Activated naive CD4-positive, alpha-beta T cell treated with anti-CD3 and anti-CD28 coated beads, Interleukin-2, amount 50 U/mL, for 24 hours (primary cell): ENCODE results near the gene RUFY3.

Source experiments
- H3K27ac Mint-ChIP-seq: one replicate; pipeline ENCODE4 v1.8.0; 2021; ENCODE audit warnings: mild to moderate bottlenecking, mixed read lengths
- H3K27me3 Mint-ChIP-seq: one replicate; pipeline ENCODE4 v1.8.0; 2021; ENCODE audit warnings: mixed read lengths
- H3K36me3 Mint-ChIP-seq: one replicate; pipeline ENCODE4 v1.8.0; 2021; ENCODE audit warnings: mixed read lengths
- H3K4me1 Mint-ChIP-seq: one replicate; pipeline ENCODE4 v1.8.0; 2021; ENCODE audit warnings: mixed read lengths
- H3K4me3 Mint-ChIP-seq: one replicate; pipeline ENCODE4 v1.8.0; 2021; ENCODE audit warnings: mild to moderate bottlenecking, mixed read lengths
- H3K9me3 Mint-ChIP-seq: one replicate; pipeline ENCODE4 v1.8.0; 2021; ENCODE audit warnings: mixed read lengths

Gene RUFY3

DNA sequence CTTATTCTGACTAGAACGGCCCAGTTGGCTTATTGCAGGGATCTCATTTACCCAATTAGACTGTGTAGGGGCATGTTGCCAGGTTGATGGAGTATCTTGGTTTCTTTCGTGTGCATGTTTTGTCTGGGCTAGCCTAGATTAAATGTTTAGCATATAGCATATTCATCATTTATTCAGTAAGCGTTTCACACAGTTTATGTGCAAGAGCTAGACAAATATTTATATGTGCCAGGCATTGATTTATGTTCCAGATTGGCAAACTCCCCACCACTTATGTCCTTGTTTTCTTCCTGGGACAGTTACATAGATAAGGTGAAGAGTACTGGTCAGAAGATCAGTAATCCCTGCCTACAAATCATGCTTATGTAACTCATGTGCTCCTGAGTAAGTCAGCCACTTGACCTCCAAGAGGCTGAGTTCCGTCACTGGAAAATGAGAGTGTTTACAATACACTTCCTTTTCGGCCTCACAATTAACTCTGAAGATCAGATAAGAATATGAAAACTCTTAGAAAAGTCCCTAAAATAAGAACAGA, 57.2 kb downstream of the RUFY3 start:
- Mint-ChIP-seq H3K4me1 (no peaks in the 10 kb centered on the region), H3K36me3 (peaks cover 2% of the 10 kb centered on the region), H3K4me3 (no peak overlapping the region), H3K9me3 (no peaks in the 10 kb centered on the region), H3K27me3 (no peaks in the 10 kb centered on the region), H3K27ac (no peak overlapping the region)

GRCh38 chr4:70783096-70783495, 61.3 kb downstream of the RUFY3 start:
- Mint-ChIP-seq H3K36me3 (peaks cover 5% of the 10 kb centered on the region), H3K27ac (no peak overlapping the region), H3K4me3 (no peak overlapping the region), H3K9me3 (no peaks in the 10 kb centered on the region), H3K27me3 (no peaks in the 10 kb centered on the region), H3K4me1 (no peaks in the 10 kb centered on the region)

- Mint-ChIP-seq H3K27me3 (no peaks in the 10 kb centered on the region), H3K4me3 (no peak overlapping the region), H3K36me3 (peaks cover 6% of the 10 kb centered on the region), H3K9me3 (no peaks in the 10 kb centered on the region), H3K27ac (no peak overlapping the region), H3K4me1 (no peaks in the 10 kb centered on the region)
Observed at GRCh38 chr4:70787496-70787895, 65.7 kb downstream of the RUFY3 start.

DNA sequence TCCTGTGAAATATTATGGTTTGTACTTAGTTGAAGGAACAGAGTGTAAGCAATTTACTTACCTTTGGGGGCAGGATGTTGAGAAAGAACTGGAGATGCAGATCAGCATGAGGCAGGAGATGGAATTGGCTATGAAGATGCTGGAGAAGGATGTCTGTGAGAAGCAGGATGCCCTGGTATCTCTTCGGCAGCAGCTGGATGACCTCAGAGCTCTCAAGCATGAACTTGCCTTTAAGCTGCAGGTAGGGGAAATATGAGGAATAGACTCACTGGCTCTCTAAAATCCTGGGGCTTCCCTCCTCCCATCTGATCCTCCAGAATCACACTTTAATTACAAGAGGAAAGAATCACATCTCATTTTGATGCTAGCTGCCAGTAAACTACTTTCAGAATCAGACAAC, 67.0 kb downstream of the RUFY3 start:
- H3K36me3 Mint-ChIP-seq: peaks cover 10% of the 10 kb centered on the region
- H3K9me3 Mint-ChIP-seq: no peaks in the 10 kb centered on the region
- no peak overlapping the region for H3K27ac Mint-ChIP-seq
- no peaks in the 10 kb centered on the region for H3K27me3 Mint-ChIP-seq
- no peaks in the 10 kb centered on the region for H3K4me1 Mint-ChIP-seq
- H3K4me3 Mint-ChIP-seq: no peak overlapping the region

GRCh38 chr4:70793626-70794025, 71.9 kb downstream of the RUFY3 start:
- H3K27ac Mint-ChIP-seq: no peak overlapping the region

DNA sequence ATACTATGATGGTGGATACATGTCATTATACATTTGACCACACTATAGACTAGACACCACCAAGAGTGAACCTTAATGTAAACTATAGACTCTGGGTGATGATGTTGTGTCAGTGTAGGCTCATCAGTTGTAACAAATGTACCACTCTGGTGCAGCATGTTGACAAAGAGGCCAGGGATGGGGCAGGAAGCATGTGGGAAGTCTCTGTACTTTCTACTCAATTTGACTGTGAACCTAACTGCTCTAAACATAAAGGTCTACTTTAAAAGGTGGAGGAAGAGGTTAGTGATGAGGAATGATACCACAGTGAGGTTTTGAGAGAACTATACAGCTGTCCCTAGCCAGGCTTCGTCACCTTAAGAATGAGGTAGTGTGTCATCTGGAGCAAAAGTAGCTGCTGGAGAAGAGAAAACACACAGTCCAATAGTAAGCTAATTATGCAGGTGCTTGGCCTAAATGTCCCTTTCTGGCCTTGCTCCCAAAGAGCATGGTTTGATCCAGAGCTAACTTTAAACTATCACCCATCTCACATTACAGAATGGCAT, 79.6 kb downstream of the RUFY3 start:
- Mint-ChIP-seq H3K4me3 (no peak overlapping the region), H3K9me3 (no peaks in the 10 kb centered on the region), H3K36me3 (peaks cover 4% of the 10 kb centered on the region), H3K27ac (peak overlapping the region; percentile 71), H3K4me1 (peaks cover 19% of the 10 kb centered on the region), H3K27me3 (no peaks in the 10 kb centered on the region)

More at GRCh38 chr4:70793626-70794025, 71.9 kb downstream of the RUFY3 start:
- Mint-ChIP-seq H3K4me1 (no peaks in the 10 kb centered on the region), H3K27me3 (no peaks in the 10 kb centered on the region), H3K9me3 (no peaks in the 10 kb centered on the region), H3K4me3 (no peak overlapping the region), H3K36me3 (peaks cover 14% of the 10 kb centered on the region)

- Mint-ChIP-seq H3K4me1 (peaks cover 19% of the 10 kb centered on the region), H3K36me3 (no peaks in the 10 kb centered on the region), H3K9me3 (no peaks in the 10 kb centered on the region), H3K27me3 (no peaks in the 10 kb centered on the region), H3K4me3 (no peak overlapping the region), H3K27ac (no peak overlapping the region)
Observed at GRCh38 chr4:70802928-70803580, 81.3 kb downstream of the RUFY3 start.

GRCh38 chr4:70808151-70808550, 86.4 kb downstream of the RUFY3 start:
- Mint-ChIP-seq H3K36me3 (no peaks in the 10 kb centered on the region), H3K4me3 (no peak overlapping the region), H3K27me3 (no peaks in the 10 kb centered on the region), H3K4me1 (peaks cover 5% of the 10 kb centered on the region), H3K27ac (no peak overlapping the region), H3K9me3 (no peaks in the 10 kb centered on the region)

GRCh38 chr4:70815370-70815769, 93.6 kb downstream of the RUFY3 start:
- Mint-ChIP-seq H3K36me3 (peaks cover 14% of the 10 kb centered on the region), H3K4me3 (no peak overlapping the region), H3K4me1 (peaks cover 28% of the 10 kb centered on the region), H3K27ac (no peak overlapping the region), H3K9me3 (no peaks in the 10 kb centered on the region), H3K27me3 (no peaks in the 10 kb centered on the region)

DNA sequence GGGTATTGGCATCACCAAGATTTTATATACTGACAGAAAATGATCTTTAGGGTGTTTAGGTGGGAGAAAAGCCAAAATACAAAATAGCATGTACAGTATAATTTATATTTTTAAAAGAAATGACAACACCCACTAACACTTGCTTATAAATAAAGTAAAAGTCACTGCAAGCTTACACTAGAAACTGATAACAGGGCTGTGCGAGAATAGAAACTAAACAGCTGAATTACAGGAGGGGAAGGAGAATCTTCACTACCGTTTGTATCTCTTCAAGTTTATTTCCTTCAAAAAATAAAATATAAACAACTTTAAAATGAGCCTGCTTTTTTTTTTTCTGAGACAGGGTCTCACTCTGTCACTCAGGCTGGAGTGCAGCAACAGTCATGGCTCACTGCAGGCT, 95.1 kb downstream of the RUFY3 start:
- no peak overlapping the region for H3K4me3 Mint-ChIP-seq
- no peaks in the 10 kb centered on the region for H3K9me3 Mint-ChIP-seq
- no peaks in the 10 kb centered on the region for H3K27me3 Mint-ChIP-seq
- peaks cover 28% of the 10 kb centered on the region for H3K4me1 Mint-ChIP-seq
- peaks cover 16% of the 10 kb centered on the region for H3K36me3 Mint-ChIP-seq
- no peak overlapping the region for H3K27ac Mint-ChIP-seq

DNA sequence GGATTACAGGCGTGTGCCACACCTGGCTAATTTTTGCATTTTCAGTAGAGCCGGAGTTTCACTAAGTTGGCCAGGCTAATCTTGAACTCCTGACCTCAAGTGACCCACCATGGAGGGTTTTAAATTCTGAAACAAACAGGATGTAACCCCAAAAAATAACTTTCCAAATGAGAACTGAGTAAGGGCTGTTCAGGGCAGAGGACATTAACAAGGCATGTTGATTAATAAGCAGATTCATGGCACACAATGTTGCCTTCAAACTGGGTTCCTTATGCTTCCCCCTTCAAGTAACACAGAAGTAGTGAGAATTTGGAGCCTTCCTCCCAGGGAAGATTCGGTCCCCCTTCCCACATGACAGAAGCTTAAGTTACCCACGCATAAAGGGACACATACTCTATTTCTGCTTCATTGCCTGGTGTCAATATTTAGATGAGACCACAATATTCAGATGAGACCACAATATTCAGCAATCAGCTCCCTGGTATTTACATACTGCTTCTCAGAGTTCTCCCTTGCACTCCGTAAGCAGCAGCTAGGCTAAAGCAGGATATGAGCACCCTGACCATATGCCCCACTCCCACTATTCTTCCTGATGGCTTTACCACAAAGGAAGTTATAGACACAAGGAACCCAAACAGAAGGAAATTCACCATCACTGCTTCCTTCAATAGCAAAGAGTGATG, 96.5 kb downstream of the RUFY3 start:
- H3K9me3 Mint-ChIP-seq: no peaks in the 10 kb centered on the region
- peaks cover 23% of the 10 kb centered on the region for H3K4me1 Mint-ChIP-seq
- H3K27ac Mint-ChIP-seq: peak overlapping the region; percentile 35
- H3K27me3 Mint-ChIP-seq: no peaks in the 10 kb centered on the region
- H3K36me3 Mint-ChIP-seq: peaks cover 20% of the 10 kb centered on the region
- no peak overlapping the region for H3K4me3 Mint-ChIP-seq

- Mint-ChIP-seq H3K4me1 (peaks cover 23% of the 10 kb centered on the region), H3K27ac (no peak overlapping the region), H3K9me3 (no peaks in the 10 kb centered on the region), H3K27me3 (no peaks in the 10 kb centered on the region), H3K4me3 (no peak overlapping the region), H3K36me3 (peaks cover 20% of the 10 kb centered on the region)
Observed at GRCh38 chr4:70818921-70819320, 97.2 kb downstream of the RUFY3 start.

GRCh38 chr4:70829015-70829414, 107.3 kb downstream of the RUFY3 start:
- Mint-ChIP-seq H3K4me1 (peaks cover 16% of the 10 kb centered on the region), H3K27ac (no peak overlapping the region), H3K27me3 (no peaks in the 10 kb centered on the region), H3K9me3 (no peaks in the 10 kb centered on the region), H3K4me3 (no peak overlapping the region), H3K36me3 (peaks cover 23% of the 10 kb centered on the region)

- Mint-ChIP-seq H3K4me1 (peaks cover 19% of the 10 kb centered on the region), H3K9me3 (no peaks in the 10 kb centered on the region), H3K4me3 (no peak overlapping the region), H3K27ac (no peak overlapping the region), H3K36me3 (peaks cover 22% of the 10 kb centered on the region), H3K27me3 (no peaks in the 10 kb centered on the region)
Observed at GRCh38 chr4:70829492-70829891, 107.7 kb downstream of the RUFY3 start.

DNA sequence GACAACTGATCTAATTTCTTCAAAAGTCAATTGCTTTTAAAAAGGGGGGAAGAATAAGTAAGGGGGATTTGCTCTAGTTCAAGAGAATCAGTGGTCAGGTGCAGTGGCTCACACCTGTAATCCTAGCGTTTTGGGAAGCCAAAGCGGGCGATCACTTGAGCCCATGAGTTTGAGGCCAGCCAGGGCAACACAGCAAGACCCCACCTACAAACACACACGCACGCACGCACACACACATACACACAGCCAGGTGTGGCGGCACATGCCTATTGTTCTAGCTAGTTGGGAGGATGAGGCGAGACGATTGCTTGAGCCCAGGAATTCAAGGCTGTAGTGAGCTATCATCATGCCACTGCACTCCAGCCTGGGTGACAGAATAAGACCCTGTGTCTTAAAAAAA, 108.3 kb downstream of the RUFY3 start:
- H3K27ac Mint-ChIP-seq: no peak overlapping the region
- no peaks in the 10 kb centered on the region for H3K9me3 Mint-ChIP-seq
- H3K4me1 Mint-ChIP-seq: peaks cover 23% of the 10 kb centered on the region
- H3K36me3 Mint-ChIP-seq: peaks cover 23% of the 10 kb centered on the region
- no peaks in the 10 kb centered on the region for H3K27me3 Mint-ChIP-seq
- no peak overlapping the region for H3K4me3 Mint-ChIP-seq

DNA sequence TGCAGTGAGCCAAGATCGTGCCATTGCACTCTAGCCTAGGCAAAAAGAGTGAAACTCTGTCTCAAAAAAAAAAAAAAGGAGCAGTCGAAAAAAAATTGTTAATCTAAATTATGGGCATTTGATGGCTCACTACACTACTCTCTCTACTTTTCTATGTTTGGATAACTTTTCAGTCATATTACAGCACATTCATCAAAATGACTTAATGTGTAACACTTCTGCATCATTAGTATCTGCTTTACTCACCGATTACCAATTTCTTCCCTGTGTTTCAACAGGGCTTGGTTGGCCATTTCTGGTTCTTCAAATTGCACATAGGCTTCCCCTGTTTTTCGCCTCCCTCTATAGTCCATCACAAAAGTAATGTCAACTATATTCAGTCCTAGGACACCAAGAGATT, 109.5 kb downstream of the RUFY3 start:
- Mint-ChIP-seq H3K36me3 (peaks cover 19% of the 10 kb centered on the region), H3K4me1 (peaks cover 31% of the 10 kb centered on the region), H3K27me3 (no peaks in the 10 kb centered on the region), H3K9me3 (no peaks in the 10 kb centered on the region), H3K27ac (no peak overlapping the region), H3K4me3 (no peak overlapping the region)
